Cardiac septum (tissue), 1 donor: Measurements from ENCODE around the gene MLLT10. TPM values are rescaled to one million over a fixed set of nuclear protein-coding genes. Genes with fewer than 3 reads are reported as not detected.

Experiments
- DNase-seq: peaks from one replicate; pipeline ENCODE4 v3.0.0-alpha.2; 2020; ENCODE audit warnings: low spot score
- intact Hi-C: fragments of 100-400 bp; cut with DNase I; formaldehyde crosslinking; loops from one replicate; pipeline ENCODE4 v1.14.0; 2022
- microRNA-seq: library from miRNA; unstranded; fragments of <30 nt; microRNA quantifications from one replicate; pipeline ENCODE4 v1.2.0, GENCODE V29; 2020
- total RNA-seq: library from RNA; stranded (reverse); fragmentation: NEBNext Ultra II Directional; extraction: Animal tissue kit (Norgen Biotek cat#: 25700); gene quantifications from one replicate; pipeline ENCODE4 v1.2.1, GENCODE V29; 2021
- donor health status: DM: no; HTN: no; CAD: no.

MLLT10 gene
- total RNA-seq, 1 donor from 2014 or later = 32.5 TPM

DNA sequence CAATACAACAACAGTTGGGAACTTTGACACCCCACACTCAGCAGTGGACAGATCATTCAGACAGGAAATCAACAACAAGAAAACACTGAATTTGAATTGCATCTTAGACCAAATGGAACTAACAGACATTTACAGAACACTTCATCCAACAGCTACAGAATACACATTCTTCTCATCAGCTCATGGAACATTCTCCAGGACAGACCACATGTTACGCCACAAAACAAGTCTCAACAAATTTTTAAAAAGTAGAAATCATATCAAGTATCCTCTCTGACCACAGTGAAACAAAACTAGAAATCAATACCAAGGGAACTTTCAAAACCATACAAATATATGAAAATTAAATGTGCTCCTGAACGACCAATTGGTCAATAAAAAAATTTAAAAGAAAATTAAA, 257.2 kb downstream of the MLLT10 start:
- intact Hi-C loops = no loop called here
- DNase-seq = no peak

Small RNA genes lying within 50 kb of the gene (microRNA-seq; reads per million reads assigned to microRNA genes)
- not detected for gene MIR1915

Other genes starting within 250 kb of the MLLT10 start
- gene SKIDA1, start 8.6 kb upstream of the MLLT10 start, total RNA-seq = 1.8 TPM